Uterus (tissue), 4 donors: ENCODE results near the gene CALN1. TPM values are rescaled to one million over a fixed set of nuclear protein-coding genes. Genes with fewer than 3 reads are reported as not detected.
"Not testable (repeated sequence)": the region's sequence is repeated elsewhere in the genome, so short reads cannot be mapped to it uniquely, and the experiment has no call there.

Source experiments
- DNase-seq, 2 donors: peaks; one replicate each; pipeline ENCODE4 v3.0.0-alpha.2; 2019 to 2020
- H3K27ac ChIP-seq, 2 donors: fragments of 200-600 bp; sonication (generic); 1 replicate in 1 of 2; 2 replicates in 1 of 2; pipeline ENCODE4 v1.5.1; 2016 to 2018
- H3K27me3 ChIP-seq, 2 donors: fragments of 200-600 bp; sonication (generic); one replicate each; pipeline ENCODE4 v1.5.1; 2018 to 2019; ENCODE audit warnings: control low read depth in 1 of 2
- H3K36me3 ChIP-seq, 2 donors: fragments of 200-600 bp; sonication (generic); one replicate each; pipeline ENCODE4 v1.5.1; 2019; ENCODE audit warnings: control low read depth in 1 of 2
- H3K4me1 ChIP-seq, 2 donors: fragments of 200-600 bp; sonication (generic); one replicate each; pipeline ENCODE4 v1.5.1; 2018 to 2019; ENCODE audit warnings: control low read depth in 1 of 2
- H3K4me3 ChIP-seq, 2 donors: fragments of 200-600 bp; sonication (generic); 1 replicate in 1 of 2; 2 replicates in 1 of 2; pipeline ENCODE4 v1.5.1; 2018 to 2019; ENCODE audit warnings: mild to moderate bottlenecking in 1 of 2
- H3K9me3 ChIP-seq, 2 donors: fragments of 200-600 bp; sonication (generic); one replicate each; pipeline ENCODE4 v1.5.1; 2019; ENCODE audit warnings: control low read depth in 1 of 2
- POLR2A ChIP-seq, 2 donors: fragments of 450-650 bp; IDR thresholded peaks; one replicate each; pipeline ENCODE4 v1.6.1; 2016; ENCODE audit warnings: antibody characterized with exemption in 2 of 2, mild to moderate bottlenecking in 1 of 2, moderate library complexity in 1 of 2
- intact Hi-C: fragments of 100-400 bp; cut with DNase I; formaldehyde crosslinking; loops from one replicate; pipeline ENCODE4 v1.15.1; 2023; ENCODE audit warnings: low total_unique reads
- total RNA-seq, 4 donors: library from RNA; depleted of rRNA in 3 of 4; stranded (reverse); fragments of >200 nt in 3 of 4; gene quantifications; one replicate each; pipeline versions ENCODE4 v1.1.0 to v1.2.4, GENCODE V29; 2014 to 2023
- TF ChIP-seq, protein P1 (sequence below), 4 experiments: fragments of 200-600 bp in 2 of 4; fragments of 450-650 bp in 2 of 4; sonication (generic) in 2 of 4; IDR thresholded peaks; one replicate each; pipeline ENCODE4 v1.5.1; 2016 to 2019; ENCODE audit warnings: antibody characterized with exemption in 4 of 4, mild to moderate bottlenecking in 2 of 4, moderate library complexity in 1 of 4
- donor health status: DM: yes; HTN: yes; CAD: no.

CALN1 gene
- total RNA-seq, 4 donors from 2014 or later = 0.49 to 2.3 (median 1.5) TPM; not detected in 1

DNA sequence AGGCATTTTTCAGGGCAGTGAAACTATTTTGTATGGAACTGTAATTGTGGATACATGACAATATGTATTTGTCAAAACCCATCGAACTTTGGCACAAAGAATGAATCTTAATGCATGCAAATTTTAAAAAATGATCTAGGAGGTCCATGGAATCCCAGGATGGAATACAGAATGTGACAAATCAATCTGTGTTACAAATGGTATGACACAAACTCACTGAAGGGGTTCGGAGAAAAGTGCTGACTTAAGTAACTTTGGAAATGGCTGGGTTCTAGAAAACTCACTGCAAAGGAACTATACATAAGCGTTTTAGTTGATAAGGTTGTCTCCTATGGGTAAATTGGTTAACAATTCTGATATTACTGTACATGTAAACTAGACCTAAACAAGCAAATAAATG, 26.0 kb downstream of the CALN1 start:
- no peak for DNase-seq
- no peaks in the 10 kb centered on the region for H3K9me3 ChIP-seq
- no peaks in the 10 kb centered on the region for H3K27me3 ChIP-seq
- no peak overlapping the region for H3K4me3 ChIP-seq
- no peaks in the 10 kb centered on the region for H3K4me1 ChIP-seq
- TF ChIP-seq, protein P1, sequence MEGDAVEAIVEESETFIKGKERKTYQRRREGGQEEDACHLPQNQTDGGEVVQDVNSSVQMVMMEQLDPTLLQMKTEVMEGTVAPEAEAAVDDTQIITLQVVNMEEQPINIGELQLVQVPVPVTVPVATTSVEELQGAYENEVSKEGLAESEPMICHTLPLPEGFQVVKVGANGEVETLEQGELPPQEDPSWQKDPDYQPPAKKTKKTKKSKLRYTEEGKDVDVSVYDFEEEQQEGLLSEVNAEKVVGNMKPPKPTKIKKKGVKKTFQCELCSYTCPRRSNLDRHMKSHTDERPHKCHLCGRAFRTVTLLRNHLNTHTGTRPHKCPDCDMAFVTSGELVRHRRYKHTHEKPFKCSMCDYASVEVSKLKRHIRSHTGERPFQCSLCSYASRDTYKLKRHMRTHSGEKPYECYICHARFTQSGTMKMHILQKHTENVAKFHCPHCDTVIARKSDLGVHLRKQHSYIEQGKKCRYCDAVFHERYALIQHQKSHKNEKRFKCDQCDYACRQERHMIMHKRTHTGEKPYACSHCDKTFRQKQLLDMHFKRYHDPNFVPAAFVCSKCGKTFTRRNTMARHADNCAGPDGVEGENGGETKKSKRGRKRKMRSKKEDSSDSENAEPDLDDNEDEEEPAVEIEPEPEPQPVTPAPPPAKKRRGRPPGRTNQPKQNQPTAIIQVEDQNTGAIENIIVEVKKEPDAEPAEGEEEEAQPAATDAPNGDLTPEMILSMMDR (IDR thresholded peaks at IDR 0.05) = no peak
- no peak for TF ChIP-seq POLR2A (IDR thresholded peaks at IDR 0.05)
- intact Hi-C loops = no loop called here
- no peaks in the 10 kb centered on the region for H3K36me3 ChIP-seq
- no peak overlapping the region for H3K27ac ChIP-seq

DNA sequence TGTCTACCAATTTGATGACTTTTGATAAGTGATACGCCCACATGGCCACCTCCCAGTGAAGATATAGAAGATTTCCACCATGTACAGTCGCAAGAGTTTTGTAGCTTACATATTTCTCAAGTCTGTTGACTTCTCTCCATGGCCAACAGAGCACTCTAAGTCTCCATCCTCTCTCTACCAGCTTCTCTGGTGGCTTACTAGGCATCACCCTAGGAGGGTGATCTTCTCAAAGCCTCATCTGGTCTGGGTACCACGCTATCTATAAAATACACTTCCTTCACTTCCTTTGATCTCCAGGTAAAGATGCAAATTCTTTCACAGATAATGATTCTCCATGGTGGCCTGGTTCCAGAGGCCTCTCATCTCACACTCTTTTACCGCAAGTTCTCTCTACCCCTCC, 49.9 kb downstream of the CALN1 start:
- no peaks in the 10 kb centered on the region for H3K4me1 ChIP-seq
- TF ChIP-seq, protein P1 (IDR thresholded peaks at IDR 0.05) = no peak
- TF ChIP-seq POLR2A (IDR thresholded peaks at IDR 0.05) = no peak
- H3K4me3 ChIP-seq = no peak overlapping the region
- no peaks in the 10 kb centered on the region for H3K27me3 ChIP-seq
- H3K27ac ChIP-seq = no peak overlapping the region
- H3K36me3 ChIP-seq = no peaks in the 10 kb centered on the region
- DNase-seq = no peak
- H3K9me3 ChIP-seq = no peaks in the 10 kb centered on the region
- intact Hi-C loops = no loop called here

- intact Hi-C loops = no loop called here
Measured at GRCh38 chr7:72345208-72345727, 66.9 kb downstream of the CALN1 start.

DNA sequence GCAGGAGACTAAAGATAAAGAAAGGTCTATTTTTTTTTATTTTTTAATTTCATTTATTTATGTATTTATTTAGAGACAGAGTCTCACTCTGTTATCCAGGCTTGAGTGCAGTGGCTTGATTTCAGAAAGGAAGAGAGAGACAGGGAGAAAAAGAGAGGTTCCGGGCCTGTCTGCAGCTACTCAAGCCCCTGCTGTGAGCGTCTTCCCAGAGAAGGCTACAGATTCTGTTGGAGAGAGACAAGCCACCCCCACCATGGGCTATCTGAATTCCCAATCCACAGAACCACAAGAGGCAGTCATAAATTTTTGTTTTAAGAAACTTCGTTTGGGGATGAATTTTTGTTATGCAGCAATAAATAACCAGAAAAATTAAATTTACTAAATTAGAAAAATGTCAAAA, 68.1 kb downstream of the CALN1 start:
- Histone ChIP-seq H3K27me3 (no peaks in the 10 kb centered on the region), H3K9me3 (no peaks in the 10 kb centered on the region), H3K27ac (no peak overlapping the region), H3K4me3 (no peak overlapping the region), H3K36me3 (no peaks in the 10 kb centered on the region), H3K4me1 (no peaks in the 10 kb centered on the region)
- TF ChIP-seq, protein P1 (IDR thresholded peaks at IDR 0.05) = no peak
- TF ChIP-seq POLR2A (IDR thresholded peaks at IDR 0.05) = no peak
- no peak for DNase-seq
- intact Hi-C loops = no loop called here

More at GRCh38 chr7:72345208-72345727, 66.9 kb downstream of the CALN1 start:
- Histone ChIP-seq H3K36me3 (no peaks in the 10 kb centered on the region), H3K27ac (no peak overlapping the region), H3K4me3 (no peak overlapping the region), H3K9me3 (no peaks in the 10 kb centered on the region), H3K27me3 (no peaks in the 10 kb centered on the region), H3K4me1 (no peaks in the 10 kb centered on the region)
- DNase-seq = no peak
- no peak for TF ChIP-seq POLR2A (IDR thresholded peaks at IDR 0.05)
- TF ChIP-seq, protein P1 (IDR thresholded peaks at IDR 0.05) = no peak

DNA sequence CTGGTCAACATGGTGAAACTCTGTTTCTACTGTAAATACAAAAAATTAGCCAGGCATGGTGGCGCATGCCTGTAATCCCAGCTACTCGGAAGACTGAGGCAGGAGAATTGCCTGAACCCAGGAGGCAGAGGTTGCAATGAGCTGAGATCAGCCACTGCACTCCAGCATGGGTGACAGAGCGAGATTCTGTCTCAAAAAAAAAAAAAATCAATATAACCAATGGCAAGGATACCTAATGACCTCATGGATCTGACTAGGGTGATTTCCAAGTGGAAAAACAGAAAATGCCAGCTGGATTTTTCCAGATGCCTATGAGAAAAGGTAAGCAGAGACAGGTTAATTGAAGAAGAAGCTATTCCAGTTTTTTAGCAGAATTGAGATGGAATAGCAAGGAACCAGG, 68.8 kb downstream of the CALN1 start:
- H3K9me3 ChIP-seq, H3K4me1 ChIP-seq, H3K27ac ChIP-seq, DNase-seq, intact Hi-C loops, H3K27me3 ChIP-seq, H3K4me3 ChIP-seq, H3K36me3 ChIP-seq: not testable (repeated sequence)
